Measurements from ENCODE around the gene PAX8.

PAX8 gene

DNA sequence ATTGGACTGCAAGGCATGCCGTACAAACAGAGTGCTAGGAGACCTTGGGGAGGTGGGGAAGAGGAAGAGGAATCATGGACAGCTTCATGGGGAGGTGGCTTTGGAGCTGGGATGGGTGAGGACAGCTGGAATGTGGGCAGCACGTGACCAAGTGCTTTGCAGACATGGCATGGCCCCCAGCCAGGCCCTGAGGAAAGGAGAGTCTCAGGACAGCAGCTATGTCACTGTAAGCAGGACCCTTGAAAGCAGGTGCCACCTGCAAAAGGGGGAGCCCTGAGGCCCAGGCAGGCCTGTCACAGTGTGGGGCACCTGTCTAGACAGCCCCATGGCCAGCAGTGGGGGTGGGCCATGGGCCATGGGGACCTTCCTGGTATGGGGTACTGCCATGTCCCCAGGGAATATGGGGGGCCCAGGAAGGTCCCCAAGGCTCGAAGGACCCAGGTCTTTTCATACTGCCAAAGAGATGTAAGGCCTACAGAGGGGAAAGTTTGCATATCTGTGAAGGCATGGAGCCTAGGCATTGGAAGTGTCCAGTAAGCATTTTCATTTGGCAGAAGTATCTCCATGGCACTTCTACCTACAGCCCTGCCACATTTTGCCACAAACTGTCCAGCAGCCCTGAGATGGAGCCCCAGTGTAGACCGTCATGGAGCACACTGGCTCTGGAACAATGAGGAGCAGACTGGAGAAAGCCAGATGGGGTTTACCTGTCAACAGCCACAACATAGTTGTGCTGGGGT lies 9.9 kb downstream of the PAX8 start:
- no peak for DNase-seq

DNA sequence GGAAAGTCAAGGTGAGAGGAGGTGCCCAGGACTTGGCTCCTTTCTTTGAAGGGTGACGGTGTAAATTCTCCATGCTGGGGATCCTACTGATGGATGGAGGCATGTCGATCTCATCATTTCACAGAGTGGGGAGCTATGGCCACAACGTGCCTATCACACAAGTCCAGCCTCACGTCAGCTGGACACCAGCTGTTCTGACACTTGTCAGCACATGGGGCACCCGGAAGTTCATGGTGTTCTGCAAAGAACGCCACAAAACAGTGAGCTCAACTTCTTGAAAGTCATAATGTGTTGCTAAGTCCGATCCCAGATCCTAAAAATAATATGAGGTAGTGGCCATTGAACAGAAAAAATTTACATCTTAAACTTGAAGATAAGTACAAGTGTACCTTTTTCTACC lies 12.3 kb downstream of the PAX8 start:
- DNase-seq, result no peak

DNA sequence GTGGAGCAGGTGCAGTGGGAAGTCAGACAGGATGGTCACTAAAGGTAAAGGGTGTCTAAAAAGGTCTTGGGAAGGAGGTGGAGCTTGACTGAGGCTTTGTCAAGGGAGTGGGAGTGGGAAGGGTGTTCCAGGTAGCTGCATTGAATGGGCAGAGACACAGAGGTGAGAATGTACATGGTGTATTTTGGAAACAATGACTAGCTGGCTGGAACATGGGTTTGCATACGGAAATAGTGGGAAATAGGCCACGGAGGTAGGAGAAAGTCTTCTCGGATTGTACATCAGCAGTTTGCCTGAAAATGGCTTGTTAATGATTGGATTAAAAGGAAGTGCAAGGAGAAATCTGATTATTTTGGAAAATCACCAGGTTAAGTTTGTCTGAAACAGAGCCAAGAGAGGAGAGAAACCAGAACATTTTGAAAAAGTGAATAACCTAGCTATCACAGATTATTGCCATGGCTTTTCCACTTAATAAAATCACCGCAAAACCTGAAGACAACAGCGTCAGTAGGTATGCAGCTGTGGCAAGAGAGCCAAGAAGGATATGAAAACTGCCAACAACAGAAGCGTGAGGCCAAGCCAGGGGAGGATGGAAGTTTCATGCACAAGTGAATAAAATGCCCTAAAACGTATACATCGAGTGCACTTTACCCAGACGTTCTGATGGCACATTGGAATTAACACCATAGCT lies 13.9 kb downstream of the PAX8 start:
- DNase-seq, result no peak

DNA sequence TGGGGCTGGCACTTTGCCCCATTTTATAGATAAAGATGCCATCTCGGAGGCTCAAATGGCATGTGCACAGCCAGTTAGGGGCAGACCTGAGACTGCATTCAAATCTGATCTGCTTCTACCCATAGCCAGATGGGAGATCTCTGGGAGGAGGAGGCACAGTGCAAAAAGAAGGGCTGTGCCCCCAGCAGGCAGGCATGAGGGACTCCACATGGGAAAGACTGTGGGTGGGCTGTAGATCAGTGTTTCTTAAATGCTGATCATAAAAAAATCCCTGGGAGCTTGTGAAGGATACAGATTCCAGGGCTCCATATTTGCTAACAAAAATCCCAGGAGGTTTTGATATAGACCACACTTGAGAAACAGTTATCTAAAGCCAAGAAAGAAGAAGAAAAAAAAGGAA lies 15.2 kb downstream of the PAX8 start:
- no peak for DNase-seq

DNA sequence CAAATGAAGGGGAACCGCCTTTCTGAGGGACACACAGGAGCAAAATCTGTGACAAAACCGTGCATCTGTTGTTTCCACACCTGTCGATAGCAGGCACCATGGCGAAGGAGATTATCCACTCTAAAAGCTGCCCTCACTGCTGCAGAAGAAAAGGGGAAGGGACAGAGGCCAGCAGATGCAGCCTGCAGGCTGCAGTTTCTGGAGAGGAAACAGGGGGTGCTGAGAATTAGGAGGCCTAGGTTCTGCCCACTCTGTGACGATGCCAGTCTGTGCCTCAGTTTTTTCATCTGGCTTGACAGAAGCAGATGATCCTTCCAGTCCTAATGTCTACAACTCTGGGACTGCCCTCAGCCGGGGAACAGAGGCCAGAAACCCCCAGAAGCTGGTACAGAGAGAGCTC lies 17.7 kb downstream of the PAX8 start:
- DNase-seq, result no peak

DNA sequence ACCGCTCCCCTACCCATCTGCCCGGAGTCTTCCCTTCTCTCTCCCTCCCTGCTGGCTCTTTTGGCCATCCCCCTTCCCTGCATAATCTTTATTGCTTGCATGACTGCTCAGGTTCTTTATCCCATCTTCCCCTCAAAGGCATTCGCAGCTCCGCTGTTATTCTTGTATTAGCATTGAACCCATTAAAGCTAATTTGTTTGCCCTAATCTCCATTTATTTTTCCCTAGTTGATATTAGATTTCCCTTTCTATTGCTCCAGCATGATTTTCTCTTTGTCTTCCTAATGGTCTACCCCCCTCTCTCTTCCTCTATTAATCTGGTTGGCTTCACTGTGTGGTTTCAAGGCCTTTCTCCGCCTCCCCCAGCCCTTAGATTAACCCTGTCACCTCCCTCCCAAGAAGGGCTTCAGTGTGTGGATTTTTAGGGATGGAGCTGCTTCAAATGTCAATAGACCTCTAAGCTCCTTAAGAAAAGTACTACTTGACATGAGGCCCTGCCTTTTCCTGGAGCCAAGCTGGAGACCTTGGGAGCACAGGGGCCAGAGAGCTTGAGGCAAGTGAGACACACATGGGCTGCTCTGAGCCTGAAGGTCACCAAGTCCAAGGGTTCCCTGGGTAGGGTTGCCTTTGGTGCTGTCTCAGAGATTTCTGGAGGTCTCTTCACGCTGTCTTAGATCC lies 20.1 kb downstream of the PAX8 start:
- no peak for DNase-seq

DNA sequence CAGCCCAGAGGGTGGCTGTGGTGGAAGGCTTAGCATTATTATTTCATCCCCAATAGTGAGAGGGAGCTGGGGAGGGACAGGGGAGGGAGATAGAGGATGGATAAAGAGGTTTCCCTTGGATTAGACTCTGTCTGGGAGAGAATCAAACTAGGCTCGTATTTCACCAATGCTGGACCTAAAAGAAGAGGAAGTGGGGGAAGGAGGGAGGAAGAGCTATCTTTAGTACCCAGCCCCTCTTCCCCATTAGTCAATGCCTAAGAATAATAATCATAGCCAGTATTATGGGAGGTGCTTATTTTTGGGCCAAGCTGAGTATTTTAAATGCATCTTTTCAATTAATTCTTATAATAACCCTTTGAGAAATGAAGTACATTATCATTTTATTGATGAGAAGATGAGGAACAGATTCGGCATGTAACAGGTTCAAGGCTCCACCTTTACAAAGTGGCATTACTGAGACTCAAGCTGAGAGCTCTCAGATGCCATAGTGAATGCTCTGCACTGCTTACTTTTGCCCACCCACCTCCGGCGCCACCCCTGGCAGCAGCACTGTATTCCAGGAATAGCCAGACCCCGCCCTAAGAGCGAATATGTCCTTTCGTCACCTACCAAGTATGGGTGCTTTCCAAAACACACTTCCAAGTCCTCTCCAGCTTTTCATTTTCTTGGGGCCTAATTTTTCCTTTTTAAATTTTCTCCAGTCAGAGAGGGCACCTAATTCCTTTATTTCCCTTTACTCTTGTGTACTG lies 21.0 kb downstream of the PAX8 start:
- no peak for DNase-seq

DNA sequence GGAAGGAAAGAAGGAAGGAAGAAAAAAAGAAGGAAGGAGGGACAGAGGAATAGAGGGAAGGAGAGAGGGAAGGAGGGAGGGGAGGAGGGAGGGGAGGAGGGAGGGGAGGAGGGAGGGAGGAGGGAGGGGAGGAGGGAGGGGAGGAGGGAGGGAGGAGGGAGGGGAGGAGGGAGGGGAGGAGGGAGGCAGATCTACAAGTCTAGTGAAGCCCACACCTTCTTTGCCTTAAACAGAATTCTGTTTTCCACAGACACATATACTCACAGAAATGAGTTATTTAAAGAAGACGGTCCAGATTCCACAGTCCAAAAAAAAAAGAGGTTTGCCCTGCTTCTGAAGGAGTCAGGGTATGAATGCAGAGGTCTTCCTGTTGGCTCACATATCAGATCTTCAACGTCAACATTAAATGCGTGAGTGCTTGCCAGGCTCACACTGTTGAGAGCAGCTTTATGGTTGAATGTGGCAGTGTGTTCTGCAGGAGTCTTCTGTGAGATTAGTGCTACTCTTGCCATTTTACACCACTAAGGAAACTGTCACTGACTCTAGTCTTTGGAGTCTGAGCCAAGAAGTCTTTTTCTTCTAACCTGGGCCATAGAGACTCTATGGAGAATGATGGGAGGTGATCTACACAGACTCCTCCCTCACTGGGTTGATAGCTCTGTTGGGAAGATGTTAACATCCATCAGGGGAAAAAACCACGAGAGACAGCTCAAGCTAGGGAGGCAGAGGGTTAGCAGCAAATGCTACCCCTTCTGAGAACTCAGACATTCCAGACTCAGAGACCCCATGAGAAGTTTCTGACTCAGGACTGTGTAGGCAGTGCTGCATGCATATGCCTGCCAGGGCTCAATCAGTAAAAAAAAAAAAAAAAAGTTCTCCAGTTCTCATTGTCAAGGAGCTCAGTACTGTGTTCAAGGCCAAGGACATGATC lies 23.3 kb downstream of the PAX8 start:
- DNase-seq, result no peak

DNA sequence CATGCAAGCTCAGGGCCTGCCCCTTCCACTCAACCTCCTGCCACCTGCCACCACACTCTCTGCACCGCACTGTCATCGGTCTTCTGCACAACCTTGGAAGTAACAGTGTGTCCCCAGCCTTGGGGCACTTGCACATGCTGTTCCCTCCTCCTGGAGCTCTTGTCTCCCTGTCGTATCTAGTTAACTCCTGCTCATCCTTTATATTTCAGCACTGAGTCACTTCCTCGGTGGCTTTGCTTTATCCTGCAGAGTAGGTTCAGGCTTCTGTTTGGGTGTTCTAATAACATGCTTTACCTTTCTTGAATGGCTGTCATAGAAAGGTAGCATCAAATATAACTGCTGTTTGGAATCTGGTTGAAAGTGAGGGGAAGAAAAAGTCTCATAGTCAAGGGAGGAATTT lies 25.3 kb downstream of the PAX8 start:
- DNase-seq, result no peak

DNA sequence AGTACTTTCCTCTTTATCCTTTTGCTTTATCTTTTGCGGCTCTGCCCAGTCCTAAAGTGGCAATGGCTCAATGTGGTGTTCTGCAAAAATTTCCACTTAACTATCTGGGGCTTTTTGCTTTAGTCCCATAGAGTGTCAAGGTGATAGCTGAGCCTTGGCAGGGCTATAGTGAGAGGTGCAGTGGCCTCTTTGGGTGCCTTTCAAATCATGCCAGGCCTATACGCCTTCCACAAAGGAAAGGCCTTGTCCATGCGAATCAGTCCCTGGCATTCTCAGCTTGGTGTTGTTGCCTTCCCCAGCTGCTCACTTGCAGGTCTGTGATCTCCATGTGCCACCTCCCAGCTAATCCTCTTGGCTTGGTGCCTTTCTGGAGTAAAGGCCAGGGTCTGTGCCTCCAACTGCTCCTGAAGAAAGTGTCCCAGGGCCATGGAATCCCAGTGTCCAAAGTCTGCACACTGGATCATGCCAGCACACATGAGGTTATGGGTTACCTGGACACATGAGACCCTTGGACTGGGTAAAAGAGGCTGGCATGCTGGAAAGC lies 26.6 kb downstream of the PAX8 start:
- no peak for DNase-seq

DNA sequence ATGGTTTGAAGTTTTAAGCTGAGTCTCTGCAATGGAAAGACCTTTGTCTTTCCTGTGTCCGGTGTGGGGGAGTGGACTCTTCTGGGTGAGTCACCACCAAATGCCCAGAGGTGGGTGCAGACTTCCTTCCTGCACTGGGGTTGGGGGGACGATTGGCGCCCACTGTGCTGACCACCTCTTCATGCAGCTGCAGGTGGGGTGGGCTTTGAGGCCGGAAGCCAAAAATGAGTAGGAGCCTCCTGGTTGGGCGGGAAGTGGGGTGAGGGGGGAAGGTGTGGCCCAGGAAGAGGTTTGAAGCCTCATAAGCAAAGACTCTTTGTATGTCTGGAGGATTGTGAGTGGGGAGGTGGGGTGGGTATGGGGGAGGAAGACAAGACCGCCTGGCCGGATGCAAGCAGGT lies 27.6 kb downstream of the PAX8 start:
- no peak for DNase-seq

DNA sequence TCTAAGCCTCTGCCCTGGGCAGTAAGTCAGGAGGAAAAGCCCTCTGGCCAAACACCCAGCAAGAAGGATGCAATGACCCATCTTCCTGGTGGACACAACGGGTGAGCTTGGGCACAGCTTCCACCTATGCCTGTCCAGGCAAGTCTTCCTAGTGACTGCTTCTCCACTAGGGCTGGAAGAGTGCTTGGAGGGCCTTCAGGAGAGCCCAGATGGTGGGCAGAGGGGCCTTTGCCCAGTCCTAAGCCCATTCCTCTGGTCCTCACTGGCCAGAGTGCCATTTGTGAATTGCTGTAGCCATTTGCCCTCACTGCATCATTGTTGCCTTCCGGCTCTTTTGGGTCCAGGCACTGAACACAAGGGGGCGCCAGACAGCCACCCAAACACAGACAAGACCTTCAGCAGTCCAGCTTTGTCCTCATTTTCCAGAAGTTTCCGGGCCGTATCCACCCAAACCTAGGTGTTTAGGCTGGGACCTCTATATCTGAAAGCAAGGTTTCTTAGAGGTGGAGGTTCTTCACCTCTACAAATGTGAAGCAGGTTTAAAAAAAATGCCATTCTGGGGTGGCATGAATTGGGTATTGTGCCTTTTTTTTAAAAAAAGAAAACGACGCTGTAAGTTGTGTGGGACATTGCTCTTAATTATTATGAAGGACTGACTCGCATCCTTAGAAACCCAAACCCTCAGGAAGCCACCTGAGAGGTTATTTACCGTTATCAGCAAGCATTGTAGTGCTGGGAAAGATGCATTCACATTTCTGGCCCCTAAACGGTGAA lies 29.5 kb downstream of the PAX8 start:
- peak; percentile 61 for DNase-seq

DNA sequence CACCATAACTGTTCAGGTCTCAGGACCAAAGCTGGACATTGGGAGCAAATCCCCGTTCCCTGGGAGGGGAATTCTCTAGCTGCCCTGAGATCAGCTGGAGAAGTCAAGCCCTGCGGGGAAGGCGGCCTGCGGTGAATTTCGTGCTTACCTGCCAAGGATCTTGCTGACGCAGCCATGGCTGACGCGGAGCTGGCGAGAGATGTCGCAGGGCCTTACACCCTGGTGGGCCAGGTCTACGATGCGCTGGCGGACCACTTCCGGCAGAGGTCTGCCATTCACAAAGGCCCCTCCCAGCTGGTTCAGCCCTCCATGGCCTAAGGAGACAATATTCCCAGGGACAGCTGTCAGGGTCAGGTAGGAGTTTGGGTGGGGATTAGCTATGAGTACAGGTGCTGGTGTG lies 32.1 kb downstream of the PAX8 start:
- no peak for DNase-seq

DNA sequence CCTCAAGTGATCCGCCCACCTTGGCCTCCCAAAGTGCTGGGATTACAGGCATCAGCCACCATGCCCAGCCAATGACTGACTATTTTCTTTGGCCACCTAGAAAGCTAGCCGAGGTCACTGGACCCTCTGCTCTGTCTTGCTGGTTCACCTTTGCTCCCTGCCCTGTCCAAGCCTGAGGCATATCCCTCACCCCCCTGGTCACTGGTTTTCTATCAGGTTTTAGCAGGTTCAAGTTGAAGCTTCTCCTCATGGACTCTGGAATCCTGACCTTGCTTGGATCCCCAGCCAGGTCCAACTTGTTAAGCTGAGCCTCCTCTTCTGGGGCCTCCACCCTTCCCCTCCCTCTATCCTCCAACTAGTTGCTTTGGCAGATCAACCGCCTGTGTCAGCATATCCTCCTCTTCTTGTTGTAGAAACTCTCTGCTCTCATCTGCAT lies 33.4 kb downstream of the PAX8 start:
- no peak for DNase-seq

DNA sequence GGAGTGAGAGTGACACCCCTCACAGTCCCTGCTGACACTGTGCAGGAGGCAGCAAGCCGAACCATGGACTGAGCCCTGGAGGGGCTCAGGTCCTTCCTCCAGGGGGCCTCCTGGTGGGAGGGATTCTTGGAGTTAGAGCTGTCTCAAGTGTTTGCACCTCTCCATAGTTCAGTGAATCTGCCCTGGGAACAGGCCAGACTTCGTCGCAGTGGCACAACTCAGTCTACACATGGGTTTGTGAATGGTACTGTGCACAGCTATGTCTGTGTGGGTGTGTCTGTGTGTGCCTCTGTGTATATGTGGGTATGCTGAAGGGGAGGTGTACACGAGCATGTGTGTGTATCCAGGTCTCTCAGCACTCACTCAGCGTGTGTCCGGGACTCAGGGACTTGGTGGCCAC lies 36.4 kb downstream of the PAX8 start:
- DNase-seq, result no peak

DNA sequence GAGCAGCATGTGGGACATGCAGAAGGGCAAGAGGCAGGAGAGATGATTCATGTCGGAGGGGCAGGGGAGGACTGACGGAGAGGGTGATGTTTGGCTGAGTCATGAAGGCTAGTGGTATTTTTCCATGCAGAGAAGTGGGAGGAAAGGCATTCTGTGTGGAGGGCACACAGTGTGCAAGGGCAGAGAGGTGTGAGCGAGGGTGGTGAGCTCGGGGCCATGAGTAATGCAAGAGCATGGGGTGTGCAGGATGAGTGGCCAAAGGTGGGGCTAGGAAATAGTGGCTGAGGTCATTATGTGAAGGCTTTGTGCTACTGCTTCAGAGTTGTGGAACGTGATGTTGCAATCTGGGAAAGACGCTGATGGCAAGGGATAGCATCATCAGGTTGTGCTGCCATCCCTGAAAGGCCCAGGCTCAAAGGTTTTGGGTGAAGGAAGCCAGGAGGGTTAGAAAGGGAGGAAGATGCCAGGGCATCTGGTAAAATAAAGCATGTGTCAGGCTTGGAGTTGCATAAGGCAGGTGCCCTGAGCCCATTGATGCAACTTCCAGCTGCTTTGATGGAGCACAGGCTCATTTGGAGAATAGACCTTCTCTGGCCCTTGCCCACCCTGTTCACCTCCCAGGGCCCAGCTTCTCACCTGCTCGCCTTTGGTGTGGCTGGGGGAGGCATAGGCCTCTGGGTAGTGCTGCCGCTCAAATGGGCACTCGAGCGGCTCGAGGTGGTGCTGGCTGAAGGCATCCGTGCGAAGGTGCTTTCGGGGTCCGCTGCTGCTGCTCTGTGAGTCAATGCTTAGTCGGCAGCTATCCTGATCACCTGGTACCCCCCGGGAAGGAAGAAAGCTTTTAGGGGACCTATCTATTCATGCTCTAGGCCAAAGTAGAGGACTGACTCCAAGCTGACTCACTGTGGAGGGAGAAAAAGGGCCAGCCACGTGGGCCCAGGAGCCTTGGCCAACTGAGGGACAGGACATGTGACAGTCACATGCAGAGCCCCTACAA lies 37.5 kb downstream of the PAX8 start:
- DNase-seq, result no peak

DNA sequence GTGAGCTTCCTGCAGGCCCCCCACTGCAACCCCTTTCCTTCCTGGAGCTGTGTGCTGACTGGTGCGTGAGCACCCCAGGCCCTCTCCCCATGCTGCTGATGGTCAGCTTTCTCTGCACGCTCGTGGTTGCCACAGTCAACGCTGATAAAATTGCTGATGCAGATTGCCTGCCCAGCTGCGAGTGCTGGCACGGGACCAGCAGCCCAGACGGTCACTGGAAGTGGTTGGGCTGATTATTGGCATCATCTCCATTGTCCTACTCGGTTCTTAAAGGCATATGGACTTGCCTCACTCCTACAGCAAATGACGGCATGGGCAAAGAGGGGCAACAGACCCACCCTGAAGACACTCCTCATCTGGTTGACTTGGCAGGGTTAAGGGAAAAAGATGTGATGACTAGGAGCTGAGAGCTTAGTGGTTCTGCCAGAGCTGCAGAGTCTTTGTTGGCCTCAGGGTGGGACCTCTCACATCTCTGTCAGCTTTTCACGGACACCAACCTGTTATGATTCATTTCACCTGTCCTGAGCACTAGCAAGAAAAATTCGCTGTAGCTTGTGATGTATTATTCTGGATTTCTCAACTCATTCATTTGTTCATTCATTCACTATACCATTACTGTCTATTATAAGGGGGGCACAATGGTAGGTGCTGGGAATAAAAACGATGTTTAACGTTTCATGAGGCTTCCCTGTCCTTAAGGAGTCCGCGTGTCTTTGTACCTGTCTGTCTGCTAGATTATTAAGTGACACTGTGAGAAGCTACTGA lies 38.4 kb downstream of the PAX8 start:
- no peak for DNase-seq
